ENCODE data around the gene DOCK11. TPM values are rescaled to one million over a fixed set of nuclear protein-coding genes. Genes with fewer than 3 reads are reported as not detected.

The DOCK11 gene
- total and polyA plus RNA-seq, 9 of the 15 experiments (the other 6 are each of a cell fraction or from before 2014, with no cell fraction given): 41.8 to 77.8 (median 50.9) TPM

- TF ChIP-seq CREM (IDR thresholded peaks at IDR 0.05; ENCODE audit: low read depth) (0 out of 2 replicates have a peak, but pooled peaks have one; percentile 6), RBM14 (IDR thresholded peaks at IDR 0.05; ENCODE audit: borderline replicate concordance, insufficient read depth, low read depth, low read length) (no peak), SRF (CRISPR knock-in tag; IDR thresholded peaks at IDR 0.05) (0 out of 4 replicates have a peak, but pooled peaks of 1 of the 2 experiments have one; percentile 28), RAD21 (CRISPR knock-in tag; conservative IDR thresholded peaks at IDR 0.05 in 1 of 2, IDR thresholded peaks at IDR 0.05 in 1 of 2) (peak; percentile 37 to 68; a peak in 2 of 4 replicates), TEAD4 (IDR thresholded peaks at IDR 0.05; ENCODE audit: low read length) (0 out of 2 replicates have a peak, but pooled peaks have one; percentile 27), TEAD4 (CRISPR knock-in tag; IDR thresholded peaks at IDR 0.05; ENCODE audit: borderline replicate concordance) (no peak), EHMT2 (IDR thresholded peaks at IDR 0.05) (peak; percentile 78; the same call in 1 of the 2 replicates), ZKSCAN1 (IDR thresholded peaks at IDR 0.05; ENCODE audit: low read depth, low read length) (0 out of 2 replicates have a peak, but pooled peaks have one; percentile 58), CEBPB (tag; IDR thresholded peaks at IDR 0.05) (peak; percentile 81), ZNF23 (CRISPR knock-in tag; IDR thresholded peaks at IDR 0.05) (no peak), SMC3 (conservative IDR thresholded peaks at IDR 0.05; ENCODE audit: insufficient read depth, low read depth, low read length) (peak; percentile 54), ZBTB1 (CRISPR knock-in tag; IDR thresholded peaks at IDR 0.05; ENCODE audit: borderline replicate concordance, low read depth) (no peak), CTCF (IDR thresholded peaks at IDR 0.05 in 2 of 3, conservative IDR thresholded peaks at IDR 0.05 in 1 of 3; ENCODE audit: insufficient read depth in 2 of 3, low read depth in 1 of 3, low read length in 3 of 3) (peak; percentile 62 to 83 (median 81)), STAG1 (CRISPR knock-in tag; IDR thresholded peaks at IDR 0.05; ENCODE audit: borderline replicate concordance) (peak; percentile 41; the same call in 1 of the 2 replicates), PRDM10 (IDR thresholded peaks at IDR 0.05; ENCODE audit: partially characterized antibody) (no peak), TBL1XR1 (IDR thresholded peaks at IDR 0.05; ENCODE audit: low read length in 2 of 2) (no peak)
Measured at GRCh38 chrX:118603981-118604380, 108.4 kb downstream of the DOCK11 start (continued).
